Medulla oblongata (tissue), 1 donor: ENCODE measurements around the gene CCDC187.

Source experiments
- DNase-seq: peaks from one replicate; pipeline ENCODE4 v3.0.0-alpha.2; 2015; ENCODE audit errors: extremely low spot score

Gene CCDC187

DNA sequence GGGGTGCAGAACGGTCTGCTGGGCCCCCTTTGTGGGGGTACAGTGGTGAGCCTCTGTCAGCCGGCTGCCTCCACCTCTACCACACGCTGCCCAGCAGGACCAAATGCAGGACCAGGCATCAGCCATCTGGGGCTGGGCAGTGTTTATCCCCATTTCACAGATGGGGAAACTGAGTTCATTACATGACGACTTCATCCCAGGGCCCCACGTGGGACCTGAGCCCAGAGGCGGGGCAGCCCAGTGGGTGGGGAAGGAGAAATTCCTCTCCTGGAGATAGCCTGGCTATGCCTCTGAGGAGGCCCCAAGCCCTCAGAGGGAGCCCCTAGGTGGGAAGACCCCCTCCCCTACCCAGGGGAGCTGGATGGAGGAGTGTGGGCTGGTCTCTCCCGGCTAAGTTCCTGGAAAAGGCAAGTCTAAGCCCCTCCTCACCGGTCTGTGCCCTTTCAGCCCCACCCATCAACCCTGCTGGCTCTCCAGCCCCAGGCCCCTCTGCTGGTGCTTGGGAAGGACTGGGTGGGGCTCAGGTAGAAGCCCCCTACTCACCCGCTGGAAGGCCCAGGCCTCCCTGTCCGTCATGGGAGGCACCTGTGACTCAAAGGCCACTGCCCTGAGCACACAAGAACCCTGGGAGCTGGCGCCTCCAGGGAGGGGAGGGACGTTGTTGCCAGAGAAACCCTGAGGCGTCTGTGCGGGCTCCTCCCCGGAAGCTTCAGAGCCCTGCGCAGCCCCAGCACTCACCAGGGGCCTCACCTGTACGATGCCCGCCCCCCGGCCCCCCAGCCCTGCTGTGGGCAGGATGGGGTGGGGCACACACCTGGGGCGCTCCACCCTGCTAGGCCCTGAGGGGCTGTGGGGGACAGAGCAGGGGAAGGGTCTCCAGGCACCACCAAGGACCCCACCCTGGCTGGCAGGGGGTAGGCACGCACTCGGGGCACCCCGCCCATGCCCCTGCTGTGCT is 7.4 kb upstream of the CCDC187 start:
- DNase-seq = no peak

DNA sequence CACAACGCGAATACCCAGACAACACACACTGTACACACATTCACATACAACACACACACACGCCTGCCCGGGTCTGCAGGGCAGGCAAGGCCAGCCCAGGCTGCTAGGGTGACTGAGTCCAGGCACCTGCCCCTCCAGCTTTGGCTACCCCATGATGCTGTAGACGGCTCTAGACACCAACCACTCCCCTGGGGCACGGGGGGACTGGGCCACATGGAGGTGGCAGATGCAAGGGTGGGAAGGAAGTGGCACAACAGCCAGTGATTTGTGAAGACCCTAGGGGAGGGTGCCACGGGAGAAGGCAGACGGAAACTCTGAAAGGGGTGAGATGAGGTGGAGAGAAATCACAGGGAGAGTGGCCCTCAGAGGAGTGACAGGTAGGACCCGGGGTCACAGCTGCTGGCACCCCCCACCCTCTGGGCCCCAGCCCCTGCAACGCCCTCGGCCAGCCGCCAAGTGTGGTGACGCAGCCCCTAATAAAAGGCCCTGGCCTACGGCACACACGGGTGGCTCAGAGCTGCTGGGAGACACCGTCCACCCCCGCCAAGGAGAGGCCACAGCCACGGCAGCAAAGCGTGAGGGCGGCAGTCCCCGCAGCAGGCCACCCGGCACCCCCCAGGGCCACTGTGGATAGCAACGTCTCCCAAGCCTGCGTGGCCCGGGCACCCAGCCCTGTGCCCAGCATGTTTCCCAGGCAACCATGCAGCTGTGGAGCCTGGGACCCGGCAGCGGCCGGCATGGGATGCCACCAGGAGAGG is 6.6 kb upstream of the CCDC187 start:
- DNase-seq = no peak

DNA sequence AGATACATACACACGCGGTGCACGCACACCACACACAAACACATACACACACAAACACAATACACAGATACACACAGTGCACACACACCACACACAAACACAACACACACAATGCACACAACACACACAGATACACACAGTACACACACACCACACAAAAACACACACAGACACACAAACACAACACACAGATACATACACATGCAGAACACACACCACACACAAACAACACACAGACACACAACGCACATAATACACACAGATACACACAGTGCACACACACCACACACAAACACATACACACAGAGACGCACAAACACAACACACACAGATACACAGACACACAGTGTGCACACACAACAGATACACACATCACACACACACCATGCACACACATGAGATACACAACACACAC is 5.9 kb upstream of the CCDC187 start:
- DNase-seq = no peak

DNA sequence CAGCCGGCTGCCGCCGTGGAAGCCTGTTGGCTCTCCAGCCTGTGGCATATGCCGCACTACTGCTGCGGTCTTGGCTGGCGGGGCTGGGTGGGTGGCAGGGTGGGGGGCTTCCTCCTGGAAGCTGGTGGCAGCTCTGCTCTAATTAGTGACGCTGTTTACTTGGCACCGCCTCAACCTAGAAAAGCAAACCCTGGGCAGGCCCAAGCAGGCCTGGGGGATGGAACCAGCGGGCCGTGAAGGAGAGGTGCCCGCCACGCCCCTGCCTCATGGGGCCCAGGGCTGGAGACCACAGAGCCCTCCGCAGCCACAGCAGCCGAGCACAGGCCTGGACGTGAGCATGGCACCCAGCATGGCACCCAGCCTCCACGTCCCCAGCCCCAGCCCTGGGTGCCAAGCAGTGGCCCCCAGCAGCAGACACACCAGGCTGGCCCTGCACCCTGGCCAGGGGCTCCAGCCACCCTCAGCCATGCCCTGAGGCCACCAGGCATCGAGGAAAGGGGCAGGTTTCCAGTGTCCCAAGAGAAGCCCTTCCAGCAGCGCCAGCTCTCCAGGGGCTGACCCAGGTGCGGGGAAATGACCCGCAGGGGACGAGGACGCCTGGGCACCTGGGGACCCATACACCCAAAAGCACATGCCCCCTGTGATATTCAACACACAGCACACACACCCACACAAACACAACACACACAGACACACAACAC is 5.4 kb upstream of the CCDC187 start:
- no peak for DNase-seq

DNA sequence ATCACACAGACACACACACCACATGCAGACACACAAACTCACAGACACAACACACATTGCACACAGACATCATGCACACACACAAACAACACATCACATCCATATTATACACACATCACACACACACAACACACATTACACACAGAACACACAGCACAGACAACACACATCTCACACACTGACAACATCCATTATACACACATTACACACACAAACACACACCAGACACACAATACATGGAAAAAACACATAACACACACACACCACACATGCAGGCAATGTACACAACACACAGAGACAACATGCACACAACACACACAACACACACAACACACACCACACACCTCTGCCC is 4.8 kb upstream of the CCDC187 start:
- DNase-seq = no peak

DNA sequence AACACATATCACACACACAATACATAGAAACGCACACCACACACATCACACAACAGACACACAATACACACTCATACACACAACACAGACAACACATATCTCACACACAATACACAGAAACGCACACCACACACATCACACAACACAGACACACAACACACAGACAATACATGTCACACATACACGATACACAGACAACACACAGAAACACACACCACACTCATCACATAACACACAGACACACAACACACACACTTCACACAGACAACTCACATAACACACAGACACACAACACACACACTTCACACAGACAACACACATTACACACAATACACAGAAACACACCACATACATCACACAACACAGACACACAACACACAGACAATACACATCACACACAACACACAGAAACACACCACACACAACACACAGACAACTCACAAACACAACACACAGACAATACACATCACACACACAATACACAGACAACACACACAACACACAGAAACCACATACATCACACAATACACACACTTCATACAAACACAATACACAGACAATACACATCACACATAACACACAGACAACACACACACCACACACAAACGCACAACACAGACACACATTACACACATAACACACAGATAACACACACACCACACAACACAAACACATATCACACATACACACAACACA is 4.3 kb upstream of the CCDC187 start:
- DNase-seq = no peak

DNA sequence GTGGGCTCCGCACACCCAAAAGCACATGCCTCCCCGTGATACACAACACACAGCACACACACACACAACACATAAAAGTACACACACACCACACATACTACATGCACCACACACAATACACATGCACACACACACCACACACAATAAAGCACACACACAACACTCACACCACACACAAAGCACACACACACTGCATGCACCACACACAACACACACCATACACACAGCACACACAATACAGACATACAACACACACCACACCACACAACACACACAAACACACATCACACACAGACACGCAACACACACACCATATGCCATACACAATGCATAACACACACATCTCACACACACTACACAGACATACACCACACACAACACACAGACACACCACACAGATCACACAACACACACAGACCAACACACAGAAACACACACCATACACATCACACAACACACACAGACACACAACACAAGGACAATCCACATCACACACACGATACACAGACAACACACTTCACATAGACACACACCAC is 3.4 kb upstream of the CCDC187 start:
- no peak for DNase-seq

DNA sequence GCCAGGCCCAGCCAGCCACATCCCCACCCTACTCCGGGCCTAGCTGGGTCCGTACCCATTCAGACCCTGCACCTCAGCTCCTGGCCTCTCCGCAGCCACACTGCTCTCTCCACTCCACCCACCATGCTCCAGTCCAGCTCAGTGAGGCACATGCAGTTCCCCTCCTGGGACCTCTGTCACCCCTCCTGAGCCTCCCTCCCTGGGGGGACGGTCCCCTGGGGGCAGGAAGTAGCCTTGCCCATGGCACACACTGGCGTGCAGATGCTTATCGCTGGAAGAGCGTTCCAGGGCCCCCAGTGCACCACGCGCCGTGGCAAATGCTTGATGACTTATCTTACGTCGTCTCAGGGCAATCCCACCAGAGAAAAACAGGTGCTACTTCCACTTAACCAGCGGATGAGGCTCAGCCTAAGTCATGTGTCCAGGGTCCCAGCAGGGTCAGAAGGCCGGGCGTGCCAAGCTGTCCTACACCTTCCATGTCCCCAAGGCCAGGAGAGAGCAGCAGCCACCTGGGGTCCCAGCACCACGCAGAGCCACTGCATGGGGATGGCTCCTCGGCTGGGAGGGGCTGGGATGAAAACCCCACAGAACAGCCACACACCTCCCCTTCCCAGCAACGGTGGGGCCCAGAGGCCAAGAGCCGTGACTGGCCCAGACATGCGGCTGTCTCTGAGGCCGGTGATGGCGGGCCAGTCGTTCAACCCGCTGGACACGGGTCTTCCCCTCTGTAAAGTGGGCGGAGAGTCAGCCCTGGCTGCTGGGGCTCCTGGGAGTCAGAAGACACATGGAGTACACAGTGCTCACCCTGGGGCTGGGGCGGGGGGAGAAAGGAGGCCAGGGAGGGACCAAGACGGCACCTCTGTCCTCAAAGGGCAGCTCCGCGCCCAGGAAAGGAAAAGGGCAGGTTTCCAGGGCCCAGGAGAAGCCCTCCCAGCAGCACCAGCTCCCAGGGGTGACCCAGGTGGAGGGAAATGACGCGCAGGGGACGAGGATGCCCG is 2.6 kb upstream of the CCDC187 start:
- DNase-seq = no peak

DNA sequence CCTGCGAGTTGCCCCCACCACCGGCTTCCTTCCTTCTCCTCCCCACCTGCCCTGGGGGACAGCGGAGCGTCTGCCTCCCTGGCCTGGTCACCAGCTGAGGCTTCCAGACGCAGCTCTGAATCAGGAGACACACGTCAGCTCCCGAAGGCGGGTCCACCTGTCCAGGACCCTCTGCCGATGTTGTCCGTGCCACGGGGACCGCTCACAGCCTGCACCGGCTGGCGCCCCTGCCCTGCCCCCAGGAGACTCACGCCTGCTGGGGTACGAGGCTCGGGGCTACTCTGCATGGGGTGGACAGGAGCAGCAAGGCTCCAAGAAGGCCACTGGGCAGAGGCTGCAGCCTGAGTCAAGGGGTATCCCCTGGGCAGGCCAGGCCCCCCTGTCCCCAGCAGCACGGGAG is 1.9 kb upstream of the CCDC187 start:
- DNase-seq = no peak

DNA sequence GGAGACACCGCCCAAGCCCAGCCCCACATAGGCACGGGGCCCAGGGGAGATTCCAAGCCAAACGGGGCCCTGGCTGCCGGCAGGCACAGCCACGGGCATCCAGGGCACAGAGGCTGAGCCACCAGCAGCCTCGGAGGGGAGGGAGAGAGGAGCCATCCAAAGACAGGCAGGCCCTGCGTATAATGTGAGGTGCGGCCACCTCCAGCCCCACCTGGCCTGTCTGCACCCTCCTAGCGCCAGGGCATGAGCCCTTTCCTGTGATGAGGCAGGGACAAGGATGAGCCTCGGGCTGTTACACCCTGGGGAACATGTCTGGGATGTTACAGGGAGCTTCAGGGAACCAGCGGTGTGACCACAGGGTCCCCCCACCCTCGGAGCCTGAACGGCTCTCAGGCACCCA is 1.1 kb upstream of the CCDC187 start:
- no peak for DNase-seq

DNA sequence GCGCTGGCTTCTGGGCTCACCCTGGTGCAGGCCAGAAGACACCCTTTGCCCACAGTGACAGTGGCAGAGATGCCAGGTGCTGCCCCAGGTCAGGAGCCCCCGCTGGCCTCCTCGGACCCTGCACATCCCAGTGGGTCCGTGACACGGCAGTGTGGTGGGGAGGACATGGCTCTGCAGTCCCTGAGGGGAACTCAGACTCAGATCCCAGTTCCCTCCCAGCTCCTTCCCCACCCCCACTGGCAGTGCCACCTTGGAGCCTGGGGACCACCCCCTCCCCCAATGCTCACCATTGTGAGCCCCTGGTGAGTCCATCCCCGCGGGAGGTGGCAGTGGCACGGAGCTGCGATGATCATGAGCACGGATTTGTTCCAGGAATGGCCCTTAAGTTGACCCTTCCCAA is 562 bp upstream of the CCDC187 start:
- no peak for DNase-seq

DNA sequence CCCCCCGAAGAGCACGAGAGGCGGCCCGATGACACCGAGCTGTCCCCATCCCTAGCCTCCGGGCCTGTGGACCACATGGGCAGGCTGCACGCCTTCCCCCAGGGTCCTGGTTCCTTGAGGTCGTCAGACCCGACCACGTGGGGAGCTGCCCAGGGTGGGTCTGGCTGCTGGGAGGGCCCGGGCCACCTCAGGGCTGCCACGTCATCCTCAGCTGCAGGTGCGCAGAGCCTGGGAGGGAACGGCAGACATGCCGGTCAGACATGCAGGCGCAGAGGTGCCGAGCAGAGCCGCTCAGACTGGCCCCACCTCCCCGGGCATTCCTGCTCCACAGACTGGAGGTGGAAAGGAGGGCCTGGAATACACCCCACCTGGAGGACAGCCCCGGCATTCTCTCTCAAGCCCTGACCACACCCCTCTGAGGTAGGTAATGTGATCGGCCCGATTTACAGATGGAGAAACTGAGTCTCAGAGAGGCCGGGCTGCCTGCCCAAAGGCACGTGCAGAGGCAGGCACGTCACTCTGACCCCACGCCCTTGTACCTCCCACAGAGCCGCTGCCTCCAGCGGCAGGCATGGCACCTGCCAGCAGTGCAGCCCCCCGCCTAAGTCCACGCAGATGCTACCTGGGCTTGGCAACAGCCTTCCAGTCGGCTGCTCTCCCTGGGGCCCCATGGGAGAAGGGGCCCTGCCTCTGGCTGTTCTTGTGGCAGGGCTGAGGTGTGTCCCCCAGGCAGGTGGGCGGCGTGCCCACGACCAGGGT is 649 bp downstream of the CCDC187 start:
- no peak for DNase-seq

DNA sequence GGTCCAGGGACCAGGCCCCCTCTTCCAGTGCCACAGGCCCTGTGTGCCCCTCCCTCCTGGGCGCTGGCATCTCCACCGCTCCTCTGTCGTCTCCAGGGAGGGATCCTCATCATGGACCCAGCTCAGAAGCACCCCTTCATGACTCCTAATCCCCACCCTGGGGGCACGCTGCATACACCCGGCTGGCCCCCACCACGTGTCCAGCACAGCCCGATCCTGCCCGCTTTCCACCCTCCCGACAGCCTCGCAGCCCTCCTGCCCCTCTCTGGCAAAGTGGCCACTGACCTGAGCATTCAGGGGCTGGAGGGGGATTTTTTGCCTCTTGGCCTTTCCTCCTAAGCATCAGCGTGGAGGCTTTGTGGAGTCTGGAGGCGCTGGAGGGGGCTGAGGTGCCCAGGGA is 1.4 kb downstream of the CCDC187 start:
- no peak for DNase-seq

DNA sequence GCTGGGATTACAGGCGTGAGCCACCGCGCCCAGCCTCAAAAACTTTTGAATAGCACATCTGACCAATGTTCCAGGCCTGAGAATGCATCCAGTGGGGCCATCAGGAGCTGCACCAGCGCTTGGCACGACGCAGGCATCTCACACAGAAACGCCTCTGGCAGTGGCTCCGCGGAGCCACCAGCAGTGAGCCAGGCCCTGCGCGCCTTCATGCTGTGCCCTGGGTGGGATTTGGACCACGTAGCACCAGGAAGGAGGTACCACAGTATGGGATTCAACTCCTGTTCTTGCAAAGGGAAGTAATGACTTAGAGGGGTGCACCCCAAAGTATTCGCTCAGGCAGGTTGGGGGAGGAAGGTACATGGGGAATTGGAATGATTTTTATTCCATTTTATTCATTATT is 3.0 kb downstream of the CCDC187 start:
- DNase-seq = no peak

DNA sequence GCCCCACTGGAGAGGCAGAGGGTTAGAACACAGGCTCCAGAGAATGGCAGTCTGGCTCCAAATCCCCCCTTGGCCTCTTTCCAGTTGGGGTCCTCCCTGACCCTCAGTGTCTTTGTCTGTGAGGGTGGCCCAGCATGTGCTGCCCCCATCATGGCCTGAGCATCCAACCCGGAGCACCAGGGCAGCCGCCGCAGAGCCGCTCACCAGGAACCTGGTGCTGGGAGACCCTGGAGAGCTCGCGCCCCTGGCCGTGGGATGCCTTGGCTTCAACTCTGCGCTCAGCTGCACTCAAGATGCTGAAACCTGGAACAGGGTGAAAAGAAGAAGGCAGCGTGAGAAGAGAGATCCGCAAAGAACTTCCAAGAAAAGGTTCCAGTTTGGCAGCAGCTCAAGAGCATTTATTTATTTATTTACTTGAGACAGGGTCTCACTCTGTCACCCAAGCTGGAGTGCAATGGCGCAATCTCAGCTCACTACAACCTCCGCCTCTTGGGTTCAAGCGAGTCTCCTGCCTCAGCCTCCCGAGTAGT is 3.8 kb downstream of the CCDC187 start:
- no peak for DNase-seq

DNA sequence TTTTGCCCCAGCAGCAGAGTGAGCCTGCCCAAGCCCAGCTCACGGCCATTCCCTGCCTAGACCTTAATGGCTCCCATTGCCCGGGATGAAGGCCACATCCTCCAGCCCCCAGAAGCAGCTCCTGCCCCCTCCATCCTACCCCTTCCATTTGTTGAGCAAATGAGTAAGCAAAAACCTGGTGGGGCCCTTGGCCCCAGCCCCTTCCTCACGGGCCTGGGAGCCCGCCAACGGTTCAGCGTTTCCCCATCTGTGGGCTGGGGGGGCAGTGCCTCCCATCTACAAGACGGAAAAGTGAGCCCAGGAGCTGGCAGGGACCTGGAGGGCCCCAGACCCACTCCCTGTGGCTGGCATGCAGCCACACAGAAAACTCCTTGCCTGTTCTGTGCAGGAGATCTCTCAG is 4.4 kb downstream of the CCDC187 start:
- no peak for DNase-seq

DNA sequence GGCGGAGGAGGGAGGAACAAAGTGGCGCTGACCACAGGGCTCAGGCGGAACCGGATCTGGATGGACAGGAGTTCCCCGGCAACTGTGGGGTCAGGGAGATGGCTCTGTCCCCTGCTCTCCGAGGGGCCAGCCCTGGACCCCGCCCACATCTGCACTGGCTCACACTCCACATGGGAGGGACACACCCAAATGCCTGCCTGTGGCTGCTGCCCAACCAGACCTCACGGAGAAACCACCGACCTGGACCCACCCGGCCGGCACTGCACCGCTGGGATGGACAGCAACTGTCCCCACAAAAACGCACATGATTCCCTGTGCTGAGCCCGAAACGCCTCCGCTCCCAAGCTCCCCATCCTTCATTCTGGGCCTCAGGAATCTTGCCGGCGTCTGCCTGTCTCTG is 4.8 kb downstream of the CCDC187 start:
- no peak for DNase-seq

DNA sequence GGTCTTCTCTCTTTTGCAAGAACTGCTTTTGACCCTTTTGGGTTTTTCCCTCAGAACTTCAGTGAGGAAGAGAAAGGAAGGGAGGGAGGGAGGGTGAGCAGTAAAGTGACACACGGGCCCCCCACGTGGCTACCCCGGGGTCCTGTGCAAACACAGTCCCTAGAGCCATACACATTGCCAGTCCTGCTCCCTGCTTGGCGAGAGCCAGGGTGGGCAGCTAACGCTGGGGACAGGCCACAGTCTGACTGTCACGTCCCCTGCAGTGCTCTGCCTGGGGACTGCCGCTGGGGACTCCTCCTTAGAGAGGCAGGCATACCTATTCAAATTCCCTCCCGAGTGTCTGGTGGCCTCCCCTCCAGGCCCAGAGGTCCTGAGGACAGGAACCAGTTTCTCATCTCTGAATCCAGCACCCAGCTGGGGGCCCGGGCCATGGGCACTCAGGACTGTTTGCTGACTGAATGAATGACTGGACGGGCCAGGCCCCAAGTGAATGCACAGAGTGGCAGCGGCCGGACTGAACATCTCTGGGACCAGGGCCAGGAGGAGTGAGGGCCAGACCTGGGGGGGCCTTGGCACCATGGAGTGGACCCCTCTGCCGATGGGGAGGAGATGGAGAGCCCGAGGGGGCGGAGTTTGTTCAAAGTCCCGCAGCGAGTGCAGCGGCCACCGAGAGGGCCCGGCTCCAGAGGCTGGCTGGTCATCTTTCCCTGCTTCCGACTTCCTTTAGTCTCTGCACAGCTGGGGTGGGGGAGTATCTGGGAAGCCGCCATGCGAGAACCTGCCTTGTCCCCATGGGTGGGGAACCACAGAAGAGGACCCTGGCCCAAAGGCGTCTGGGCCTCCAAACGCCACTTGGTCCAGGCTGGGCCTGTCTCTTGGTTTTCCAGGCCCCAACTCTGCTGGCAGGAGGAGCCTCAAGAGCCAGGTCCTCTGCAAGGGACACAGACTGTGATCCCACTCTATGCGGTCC is 5.8 kb downstream of the CCDC187 start:
- DNase-seq = no peak
